Pancreas (tissue), 10 donors: ENCODE data around the gene GUK1. TPM values are rescaled to one million over a fixed set of nuclear protein-coding genes. Genes with fewer than 3 reads are reported as not detected.

Source experiments
- ATAC-seq, 4 donors: fragments of 200-7000 bp; cut with Tn5 transposase; one replicate each; pipeline versions ENCODE4 v1.8.0 to v1.9.1; 2020; ENCODE audit warnings: mild to moderate bottlenecking in 4 of 4, moderate library complexity in 4 of 4
- DNase-seq, 6 donors: peaks; one replicate each; pipeline ENCODE4 v3.0.0-alpha.2; 2020
- FAIRE-seq: peaks from 2 replicates; lab custom pipeline; 2012; peaks lifted over from hg19 to GRCh38; lab: Jason Lieb, UNC
- H3K27ac ChIP-seq, 4 donors: fragments of 200-600 bp; sonication (generic); 1 replicate in 3 of 4; 2 replicates in 1 of 4; pipeline versions ENCODE4 v1.5.0 to v1.8.0; 2020
- H3K27me3 ChIP-seq, 4 donors: fragments of 200-600 bp; one replicate each; pipeline ENCODE4 v1.8.0; 2021
- H3K36me3 ChIP-seq, 3 donors: fragments of 200-600 bp; sonication (generic) in 1 of 3; one replicate each; pipeline versions ENCODE4 v1.5.0 to v1.8.0; 2020 to 2021
- H3K4me1 ChIP-seq, 3 donors: fragments of 200-600 bp; one replicate each; pipeline ENCODE4 v1.8.0; 2021
- H3K4me3 ChIP-seq, 4 donors: fragments of 200-600 bp; sonication (generic) in 2 of 4; one replicate each; pipeline versions ENCODE4 v1.5.0 to v1.8.0; 2020 to 2021
- H3K9me3 ChIP-seq, 4 donors: fragments of 200-600 bp; one replicate each; pipeline ENCODE4 v1.8.0; 2021
- WGBS, 2 donors: extraction: QIAGEN DNeasy Blood & Tissue Kit; methylation state at CpG; one replicate each; pipeline ENCODE4 v1.1.7; 2013; 5-methylcytosine and 5-hydroxymethylcytosine counted together
- intact Hi-C, 3 donors: fragments of 100-400 bp; cut with DNase I; formaldehyde crosslinking; loops; one replicate each; pipeline versions ENCODE4 v1.11.1 to v1.14.2; 2022
- polyA plus RNA-seq, 2 donors: library from polyadenylated mRNA; stranded (reverse); fragments of 200-250 nt; gene quantifications; one replicate each; pipeline ENCODE4 v1.2.3, GENCODE V29; 2013
- total RNA-seq, 6 donors: library from RNA; stranded (reverse); fragmentation: NEBNext Ultra II Directional in 4 of 6; extraction: Animal tissue kit (Norgen Biotek cat#: 25700) in 4 of 6; gene quantifications; one replicate each; pipeline versions ENCODE4 v1.2.1 to v1.2.4, GENCODE V29; 2021 to 2023
- TF ChIP-seq, protein P1 (sequence below), 4 donors: fragments of 200-600 bp; sonication (generic) in 3 of 4; IDR thresholded peaks; one replicate each; pipeline versions ENCODE4 v1.5.0 to v1.8.0; 2021; ENCODE audit warnings: antibody characterized with exemption in 4 of 4
- donor health status: healthy with polysubstance abuse.
- donor health status: DM: no; HTN: no; CAD: no; lungs with moderate emphysema.
- donor health status: DM: no; HTN: no; CAD: no.
- donor health status: control.
- donor health status: control.
- donor health status: Bipolar disorder and iron deficiency.
- donor health status: DM: yes; HTN: yes; CAD: no.
- donor health status: DM: no; HTN: no; CAD: no.
- donor health status: DM: no; HTN: no; CAD: no.
- donor health status: DM: yes; HTN: yes; CAD: no.

Gene GUK1
- total and polyA plus RNA-seq, 8 donors = 71.5 to 317 (median 101) TPM

DNA sequence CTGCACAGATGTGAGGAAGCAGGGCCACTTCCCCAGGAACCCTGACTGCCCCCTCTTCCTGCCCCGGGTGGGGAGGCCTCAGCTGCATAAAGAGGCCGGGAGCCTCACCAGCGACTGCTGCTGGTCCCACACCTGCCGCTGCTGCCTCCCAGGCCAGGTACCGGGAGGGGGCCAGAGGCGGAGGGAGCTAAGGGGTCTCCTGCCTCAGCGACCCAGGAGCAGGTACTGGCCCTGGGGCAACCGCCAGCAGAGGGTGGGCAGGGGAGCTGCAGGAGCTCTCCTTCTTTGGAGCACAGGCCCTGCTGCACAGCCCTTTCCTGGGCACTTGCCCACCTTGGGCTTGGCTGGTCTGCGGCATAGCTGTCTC is 16.4 kb downstream of the GUK1 start:
- H3K4me1 ChIP-seq = no peaks in the 10 kb centered on the region
- TF ChIP-seq, protein P1, sequence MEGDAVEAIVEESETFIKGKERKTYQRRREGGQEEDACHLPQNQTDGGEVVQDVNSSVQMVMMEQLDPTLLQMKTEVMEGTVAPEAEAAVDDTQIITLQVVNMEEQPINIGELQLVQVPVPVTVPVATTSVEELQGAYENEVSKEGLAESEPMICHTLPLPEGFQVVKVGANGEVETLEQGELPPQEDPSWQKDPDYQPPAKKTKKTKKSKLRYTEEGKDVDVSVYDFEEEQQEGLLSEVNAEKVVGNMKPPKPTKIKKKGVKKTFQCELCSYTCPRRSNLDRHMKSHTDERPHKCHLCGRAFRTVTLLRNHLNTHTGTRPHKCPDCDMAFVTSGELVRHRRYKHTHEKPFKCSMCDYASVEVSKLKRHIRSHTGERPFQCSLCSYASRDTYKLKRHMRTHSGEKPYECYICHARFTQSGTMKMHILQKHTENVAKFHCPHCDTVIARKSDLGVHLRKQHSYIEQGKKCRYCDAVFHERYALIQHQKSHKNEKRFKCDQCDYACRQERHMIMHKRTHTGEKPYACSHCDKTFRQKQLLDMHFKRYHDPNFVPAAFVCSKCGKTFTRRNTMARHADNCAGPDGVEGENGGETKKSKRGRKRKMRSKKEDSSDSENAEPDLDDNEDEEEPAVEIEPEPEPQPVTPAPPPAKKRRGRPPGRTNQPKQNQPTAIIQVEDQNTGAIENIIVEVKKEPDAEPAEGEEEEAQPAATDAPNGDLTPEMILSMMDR (IDR thresholded peaks at IDR 0.05) = no peak
- H3K9me3 ChIP-seq = no peaks in the 10 kb centered on the region
- ATAC-seq (no peak), DNase-seq (peak in 2 of 6 donors; percentile 47 to 60), FAIRE-seq (no peak)
- no peaks in the 10 kb centered on the region for H3K36me3 ChIP-seq
- H3K27me3 ChIP-seq = no peaks in the 10 kb centered on the region
- no peak overlapping the region for H3K4me3 ChIP-seq
- 64 to 67% methylated on average over 9 of the region's 9 CpGs for WGBS, 2 donors
- H3K27ac ChIP-seq = no peak overlapping the region
- intact Hi-C loops = no loop called here

DNA sequence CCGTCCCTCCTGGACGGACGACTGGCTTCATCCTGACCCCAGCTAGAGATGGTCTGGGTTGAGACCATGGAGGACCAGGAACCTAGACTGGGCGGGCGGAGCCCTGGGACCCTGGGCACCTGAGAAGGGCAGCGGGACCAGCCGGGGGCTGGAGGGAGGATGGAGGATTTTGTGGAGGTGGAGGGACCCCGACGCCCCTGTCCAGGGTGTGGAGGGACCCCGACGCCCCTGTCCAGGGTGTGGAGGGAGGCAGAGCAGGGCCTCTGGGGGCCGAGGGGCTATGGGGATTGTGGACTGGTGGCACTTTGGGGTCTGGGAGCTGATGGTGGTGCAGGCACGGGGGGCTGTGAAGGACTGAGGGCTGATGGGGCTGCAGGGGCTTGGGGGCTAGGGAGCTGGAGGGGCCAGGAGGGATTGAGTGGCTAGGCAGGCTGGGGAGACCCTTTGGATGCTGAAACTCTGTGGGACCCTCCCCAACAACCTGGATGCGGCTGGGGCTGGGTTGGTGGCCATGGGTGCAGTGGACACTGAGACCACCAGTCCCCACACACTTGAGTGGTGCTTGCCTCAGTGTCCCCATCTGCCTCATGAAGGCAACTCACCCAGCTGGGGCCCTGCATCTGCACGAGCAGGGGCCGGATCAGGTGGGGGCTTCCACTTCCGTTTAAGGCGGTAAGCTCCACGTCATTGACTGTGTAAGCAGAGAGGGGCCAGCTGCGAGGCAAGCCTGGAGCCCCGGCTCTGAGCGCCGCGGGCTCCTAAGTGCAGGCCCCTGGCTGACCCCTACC is 17.1 kb downstream of the GUK1 start:
- no peaks in the 10 kb centered on the region for H3K9me3 ChIP-seq
- 61 to 71% methylated on average over 22 to 24 of the region's 24 CpGs for WGBS, 2 donors
- H3K27me3 ChIP-seq = no peaks in the 10 kb centered on the region
- TF ChIP-seq, protein P1 (IDR thresholded peaks at IDR 0.05) = no peak
- H3K36me3 ChIP-seq = no peaks in the 10 kb centered on the region
- H3K4me1 ChIP-seq = no peaks in the 10 kb centered on the region
- ATAC-seq (no peak), FAIRE-seq (no peak), DNase-seq (peak in 2 of 6 donors; percentile 44 to 66)
- H3K4me3 ChIP-seq = no peak overlapping the region
- H3K27ac ChIP-seq = no peak overlapping the region
- intact Hi-C loops = no loop called here

DNA sequence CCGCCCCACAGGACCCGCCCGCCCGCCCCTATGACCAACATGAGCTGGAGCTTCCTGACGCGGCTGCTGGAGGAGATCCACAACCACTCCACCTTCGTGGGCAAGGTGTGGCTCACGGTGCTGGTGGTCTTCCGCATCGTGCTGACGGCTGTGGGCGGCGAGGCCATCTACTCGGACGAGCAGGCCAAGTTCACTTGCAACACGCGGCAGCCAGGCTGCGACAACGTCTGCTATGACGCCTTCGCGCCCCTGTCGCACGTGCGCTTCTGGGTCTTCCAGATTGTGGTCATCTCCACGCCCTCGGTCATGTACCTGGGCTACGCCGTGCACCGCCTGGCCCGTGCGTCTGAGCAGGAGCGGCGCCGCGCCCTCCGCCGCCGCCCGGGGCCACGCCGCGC is 17.6 kb downstream of the GUK1 start:
- intact Hi-C loops = no loop called here
- H3K4me1 ChIP-seq = no peaks in the 10 kb centered on the region
- H3K27me3 ChIP-seq = no peaks in the 10 kb centered on the region
- 54 to 58% methylated on average over 43 of the region's 43 CpGs for WGBS, 2 donors
- no peak overlapping the region for H3K4me3 ChIP-seq
- FAIRE-seq (no peak), ATAC-seq (no peak), DNase-seq (peak in 2 of 6 donors; percentile 53 to 56)
- no peaks in the 10 kb centered on the region for H3K36me3 ChIP-seq
- H3K9me3 ChIP-seq = no peaks in the 10 kb centered on the region
- no peak overlapping the region for H3K27ac ChIP-seq
- TF ChIP-seq, protein P1 (IDR thresholded peaks at IDR 0.05) = no peak

DNA sequence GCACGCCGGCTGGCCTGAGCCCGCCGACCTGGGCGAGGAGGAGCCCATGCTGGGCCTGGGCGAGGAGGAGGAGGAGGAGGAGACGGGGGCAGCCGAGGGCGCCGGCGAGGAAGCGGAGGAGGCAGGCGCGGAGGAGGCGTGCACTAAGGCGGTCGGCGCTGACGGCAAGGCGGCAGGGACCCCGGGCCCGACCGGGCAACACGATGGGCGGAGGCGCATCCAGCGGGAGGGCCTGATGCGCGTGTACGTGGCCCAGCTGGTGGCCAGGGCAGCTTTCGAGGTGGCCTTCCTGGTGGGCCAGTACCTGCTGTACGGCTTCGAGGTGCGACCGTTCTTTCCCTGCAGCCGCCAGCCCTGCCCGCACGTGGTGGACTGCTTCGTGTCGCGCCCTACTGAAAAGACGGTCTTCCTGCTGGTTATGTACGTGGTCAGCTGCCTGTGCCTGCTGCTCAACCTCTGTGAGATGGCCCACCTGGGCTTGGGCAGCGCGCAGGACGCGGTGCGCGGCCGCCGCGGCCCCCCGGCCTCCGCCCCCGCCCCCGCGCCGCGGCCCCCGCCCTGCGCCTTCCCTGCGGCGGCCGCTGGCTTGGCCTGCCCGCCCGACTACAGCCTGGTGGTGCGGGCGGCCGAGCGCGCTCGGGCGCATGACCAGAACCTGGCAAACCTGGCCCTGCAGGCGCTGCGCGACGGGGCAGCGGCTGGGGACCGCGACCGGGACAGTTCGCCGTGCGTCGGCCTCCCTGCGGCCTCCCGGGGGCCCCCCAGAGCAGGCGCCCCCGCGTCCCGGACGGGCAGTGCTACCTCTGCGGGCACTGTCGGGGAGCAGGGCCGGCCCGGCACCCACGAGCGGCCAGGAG is 18.3 kb downstream of the GUK1 start:
- H3K4me3 ChIP-seq = no peak overlapping the region
- H3K4me1 ChIP-seq = no peaks in the 10 kb centered on the region
- DNase-seq (peak in 2 of 6 donors; percentile 48 to 68), ATAC-seq (no peak), FAIRE-seq (no peak)
- no peaks in the 10 kb centered on the region for H3K36me3 ChIP-seq
- TF ChIP-seq, protein P1 (IDR thresholded peaks at IDR 0.05) = no peak
- H3K9me3 ChIP-seq = no peaks in the 10 kb centered on the region
- intact Hi-C loops = no loop called here
- no peak overlapping the region for H3K27ac ChIP-seq
- H3K27me3 ChIP-seq = no peaks in the 10 kb centered on the region
- 27% methylated on average over 60 to 98 of the region's 98 CpGs for WGBS, 2 donors
